Lower leg skin (tissue), 3 donors: ENCODE results near the gene ASIC2.

Experiments
- POLR2A ChIP-seq, 2 donors: fragments of 450-650 bp; IDR thresholded peaks; one replicate each; pipeline ENCODE4 v1.6.1; 2016 to 2017; ENCODE audit warnings: antibody characterized with exemption in 2 of 2, mild to moderate bottlenecking in 1 of 2, moderate library complexity in 1 of 2
- TF ChIP-seq, protein P1 (sequence below), 3 donors: fragments of 450-650 bp; IDR thresholded peaks; one replicate each; pipeline ENCODE4 v1.5.1; 2016; ENCODE audit warnings: antibody characterized with exemption in 3 of 3, mild to moderate bottlenecking in 3 of 3, moderate library complexity in 2 of 3

DNA sequence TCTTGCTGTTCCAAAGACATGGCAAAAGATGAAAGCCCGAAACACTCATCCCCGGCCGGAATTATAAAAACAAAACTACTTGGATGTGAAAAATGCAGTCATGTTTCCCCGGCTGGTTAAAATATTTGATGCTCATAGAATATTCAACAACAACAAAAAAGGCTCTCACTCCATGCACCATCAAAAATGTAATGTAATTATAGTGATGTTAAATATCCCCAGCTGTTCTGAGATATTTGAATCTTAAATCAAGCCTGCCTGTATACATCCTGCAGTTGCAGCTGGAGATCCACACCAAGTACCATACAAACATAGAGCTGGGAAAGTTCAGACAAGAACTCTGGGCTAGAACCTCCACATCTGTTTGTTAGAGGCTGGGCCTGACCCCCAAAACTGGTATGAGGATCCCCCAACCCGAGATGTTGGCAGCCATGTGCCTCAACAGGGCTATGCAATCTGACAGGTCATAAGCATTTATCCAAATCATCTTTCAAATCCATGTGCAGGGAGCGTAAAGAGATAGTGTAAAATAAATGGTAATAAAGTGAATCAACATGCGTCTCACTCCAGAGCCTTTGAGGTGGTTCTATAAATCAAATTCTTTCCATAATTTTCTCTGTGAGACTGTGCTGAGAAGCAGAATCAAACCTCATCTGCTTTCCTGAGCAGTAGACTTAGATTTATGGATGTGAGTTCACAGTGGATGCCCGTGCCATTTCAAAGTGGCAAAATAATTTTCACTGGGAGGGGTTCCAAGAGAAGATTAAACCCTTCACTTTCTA, 12.7 kb downstream of the ASIC2 start:
- TF ChIP-seq, protein P1, sequence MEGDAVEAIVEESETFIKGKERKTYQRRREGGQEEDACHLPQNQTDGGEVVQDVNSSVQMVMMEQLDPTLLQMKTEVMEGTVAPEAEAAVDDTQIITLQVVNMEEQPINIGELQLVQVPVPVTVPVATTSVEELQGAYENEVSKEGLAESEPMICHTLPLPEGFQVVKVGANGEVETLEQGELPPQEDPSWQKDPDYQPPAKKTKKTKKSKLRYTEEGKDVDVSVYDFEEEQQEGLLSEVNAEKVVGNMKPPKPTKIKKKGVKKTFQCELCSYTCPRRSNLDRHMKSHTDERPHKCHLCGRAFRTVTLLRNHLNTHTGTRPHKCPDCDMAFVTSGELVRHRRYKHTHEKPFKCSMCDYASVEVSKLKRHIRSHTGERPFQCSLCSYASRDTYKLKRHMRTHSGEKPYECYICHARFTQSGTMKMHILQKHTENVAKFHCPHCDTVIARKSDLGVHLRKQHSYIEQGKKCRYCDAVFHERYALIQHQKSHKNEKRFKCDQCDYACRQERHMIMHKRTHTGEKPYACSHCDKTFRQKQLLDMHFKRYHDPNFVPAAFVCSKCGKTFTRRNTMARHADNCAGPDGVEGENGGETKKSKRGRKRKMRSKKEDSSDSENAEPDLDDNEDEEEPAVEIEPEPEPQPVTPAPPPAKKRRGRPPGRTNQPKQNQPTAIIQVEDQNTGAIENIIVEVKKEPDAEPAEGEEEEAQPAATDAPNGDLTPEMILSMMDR (IDR thresholded peaks at IDR 0.05) = no peak
- no peak for TF ChIP-seq POLR2A (IDR thresholded peaks at IDR 0.05)
